ENCODE results near the gene ANKS3. TPM values are rescaled to one million over a fixed set of nuclear protein-coding genes. Genes with fewer than 3 reads are reported as not detected.

The ANKS3 gene
- total RNA-seq, 1 donor from 2014 or later: 28.6 TPM

DNA sequence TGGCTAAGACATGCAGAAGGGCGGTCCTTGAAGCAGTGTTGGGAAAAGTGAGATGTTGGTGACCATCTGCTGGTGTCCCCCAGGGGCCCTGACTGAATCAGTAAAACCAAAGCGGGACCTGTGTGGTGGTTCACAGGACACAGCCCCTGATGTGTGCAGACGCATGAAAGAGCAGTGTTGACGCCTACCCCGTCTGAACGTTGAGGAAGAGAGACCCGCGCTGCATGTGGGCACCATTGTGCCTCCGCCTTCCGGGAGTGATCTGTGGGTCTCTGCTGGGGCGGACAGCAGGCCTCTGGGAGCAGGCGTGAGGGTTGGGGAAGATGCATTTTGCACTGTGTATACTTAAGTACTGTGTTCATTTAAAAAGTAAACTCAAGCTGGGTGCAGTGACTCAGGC lies 77.8 kb downstream of the ANKS3 start:
- no peak for DNase-seq (ENCODE audit: low read depth)
- TF ChIP-seq, protein P1, sequence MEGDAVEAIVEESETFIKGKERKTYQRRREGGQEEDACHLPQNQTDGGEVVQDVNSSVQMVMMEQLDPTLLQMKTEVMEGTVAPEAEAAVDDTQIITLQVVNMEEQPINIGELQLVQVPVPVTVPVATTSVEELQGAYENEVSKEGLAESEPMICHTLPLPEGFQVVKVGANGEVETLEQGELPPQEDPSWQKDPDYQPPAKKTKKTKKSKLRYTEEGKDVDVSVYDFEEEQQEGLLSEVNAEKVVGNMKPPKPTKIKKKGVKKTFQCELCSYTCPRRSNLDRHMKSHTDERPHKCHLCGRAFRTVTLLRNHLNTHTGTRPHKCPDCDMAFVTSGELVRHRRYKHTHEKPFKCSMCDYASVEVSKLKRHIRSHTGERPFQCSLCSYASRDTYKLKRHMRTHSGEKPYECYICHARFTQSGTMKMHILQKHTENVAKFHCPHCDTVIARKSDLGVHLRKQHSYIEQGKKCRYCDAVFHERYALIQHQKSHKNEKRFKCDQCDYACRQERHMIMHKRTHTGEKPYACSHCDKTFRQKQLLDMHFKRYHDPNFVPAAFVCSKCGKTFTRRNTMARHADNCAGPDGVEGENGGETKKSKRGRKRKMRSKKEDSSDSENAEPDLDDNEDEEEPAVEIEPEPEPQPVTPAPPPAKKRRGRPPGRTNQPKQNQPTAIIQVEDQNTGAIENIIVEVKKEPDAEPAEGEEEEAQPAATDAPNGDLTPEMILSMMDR (IDR thresholded peaks at IDR 0.05; ENCODE audit: insufficient read depth, low read length, poor library complexity, severe bottlenecking): no peak
- H3K4me3 ChIP-seq (ENCODE audit: low read depth, low read length): no peak overlapping the region
- peaks cover 2% of the 10 kb centered on the region for H3K36me3 ChIP-seq (ENCODE audit: control insufficient read depth, insufficient read depth, low read length)
- H3K27me3 ChIP-seq (ENCODE audit: control insufficient read depth, insufficient read depth, low read length): no peaks in the 10 kb centered on the region

DNA sequence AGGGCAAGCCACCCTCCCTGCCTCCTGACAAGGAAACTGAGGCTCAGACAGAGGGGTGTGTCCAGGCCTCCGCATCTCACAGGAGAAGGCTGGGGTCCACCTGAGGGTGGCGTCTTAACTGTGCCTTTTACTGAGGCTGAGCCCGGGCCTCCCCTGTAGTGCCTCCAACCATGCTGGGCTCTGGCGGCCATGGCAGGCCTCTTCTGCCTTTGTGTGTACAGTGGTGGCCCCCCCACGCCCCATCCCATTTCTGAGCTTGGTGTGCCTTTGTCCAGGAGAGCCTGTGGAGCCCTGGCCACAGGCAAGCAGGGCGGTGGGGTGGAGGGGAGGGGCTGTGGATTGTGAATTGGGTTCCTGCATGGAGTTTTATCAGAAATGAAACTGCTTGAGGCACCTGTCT lies 78.3 kb downstream of the ANKS3 start:
- TF ChIP-seq, protein P1 (IDR thresholded peaks at IDR 0.05; ENCODE audit: insufficient read depth, low read length, poor library complexity, severe bottlenecking): no peak
- DNase-seq (ENCODE audit: low read depth): no peak
- H3K36me3 ChIP-seq (ENCODE audit: control insufficient read depth, insufficient read depth, low read length): peaks cover 2% of the 10 kb centered on the region

DNA sequence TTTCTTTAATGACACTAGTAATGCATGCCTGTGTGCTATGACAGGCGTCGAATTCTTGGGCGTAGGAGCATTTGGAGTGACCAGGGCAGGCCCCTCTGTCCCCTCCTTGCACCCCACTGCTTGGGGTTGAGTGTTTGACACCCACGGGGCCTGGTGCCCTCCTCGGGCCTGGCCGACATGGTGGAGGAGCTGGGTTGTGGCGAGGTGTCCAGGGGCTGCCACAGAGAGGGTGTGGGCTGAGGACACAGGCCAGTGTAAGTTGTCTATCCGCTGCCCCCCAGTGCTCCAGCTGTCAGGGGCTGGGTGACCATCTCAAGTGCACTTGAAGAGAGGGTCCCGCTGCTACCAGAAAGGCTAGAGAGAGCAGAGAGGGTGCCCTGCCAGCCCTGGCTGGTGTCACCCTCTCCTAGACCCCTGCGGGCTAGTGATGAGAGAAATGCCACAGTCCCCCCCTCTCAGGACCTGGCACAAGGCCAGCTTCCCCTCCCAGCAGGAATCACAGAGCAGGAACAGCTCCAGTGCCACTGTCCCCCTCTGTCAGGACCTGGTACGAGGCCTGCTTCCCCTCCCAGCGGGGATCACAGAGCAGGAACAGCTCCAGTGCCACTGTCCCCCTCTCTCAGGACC lies 79.0 kb downstream of the ANKS3 start:
- no peak overlapping the region for H3K4me3 ChIP-seq (ENCODE audit: low read depth, low read length)
- no peak for DNase-seq (ENCODE audit: low read depth)
- H3K36me3 ChIP-seq (ENCODE audit: control insufficient read depth, insufficient read depth, low read length): peaks cover 2% of the 10 kb centered on the region
- H3K27me3 ChIP-seq (ENCODE audit: control insufficient read depth, insufficient read depth, low read length): no peaks in the 10 kb centered on the region
- TF ChIP-seq, protein P1 (IDR thresholded peaks at IDR 0.05; ENCODE audit: insufficient read depth, low read length, poor library complexity, severe bottlenecking): no peak

More for the DNA sequence above, 78.3 kb downstream of the ANKS3 start:
- no peaks in the 10 kb centered on the region for H3K27me3 ChIP-seq (ENCODE audit: control insufficient read depth, insufficient read depth, low read length)
- no peak overlapping the region for H3K4me3 ChIP-seq (ENCODE audit: low read depth, low read length)

DNA sequence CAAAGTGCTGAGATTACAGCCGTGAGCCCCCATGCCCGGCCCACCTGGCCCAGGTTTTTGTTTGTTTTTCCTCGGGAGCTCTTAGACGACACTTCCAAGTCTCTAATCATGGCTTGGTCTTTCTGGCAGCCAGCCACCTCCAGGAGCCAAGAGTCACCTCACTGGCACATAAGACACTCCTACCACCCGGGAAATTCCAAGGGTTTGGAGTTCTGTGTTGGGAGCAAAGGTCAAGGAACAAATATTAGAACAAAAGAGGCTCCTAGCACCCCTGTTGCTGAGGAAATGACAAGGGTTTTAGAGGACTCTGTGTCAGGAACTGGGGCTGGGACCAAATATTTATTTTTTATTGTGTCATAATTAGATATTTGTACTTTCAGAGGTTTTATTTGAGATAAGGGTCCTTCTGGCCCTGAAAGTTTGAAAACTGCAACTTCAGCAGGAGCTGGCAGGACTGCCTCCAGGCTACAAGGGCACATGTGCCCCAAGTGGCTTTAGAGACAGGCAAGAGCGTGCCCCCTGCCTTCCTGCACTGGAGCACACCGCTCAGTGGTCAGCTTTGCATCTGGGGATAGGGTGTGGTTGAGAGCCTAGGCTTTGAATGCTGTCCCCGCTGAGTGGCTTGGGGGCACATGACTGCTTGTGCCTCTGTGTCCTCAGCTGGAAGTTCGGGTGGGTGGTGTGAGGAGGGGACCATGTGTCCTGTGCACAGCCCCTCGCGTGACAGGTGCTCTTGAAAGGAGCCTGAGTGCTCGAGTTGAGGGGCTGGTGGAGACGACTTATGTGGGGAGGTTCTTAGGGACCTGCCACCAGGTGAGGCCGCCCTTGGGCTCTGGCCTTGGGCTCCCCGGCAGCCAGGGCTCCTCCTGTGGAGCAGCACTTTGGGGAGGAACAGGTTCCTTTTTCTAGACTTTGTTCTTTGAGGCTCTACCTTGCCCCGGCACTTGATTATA lies 79.8 kb downstream of the ANKS3 start:
- peaks cover 2% of the 10 kb centered on the region for H3K36me3 ChIP-seq (ENCODE audit: control insufficient read depth, insufficient read depth, low read length)
- TF ChIP-seq, protein P1 (IDR thresholded peaks at IDR 0.05; ENCODE audit: insufficient read depth, low read length, poor library complexity, severe bottlenecking): no peak
- no peak for DNase-seq (ENCODE audit: low read depth)
- no peaks in the 10 kb centered on the region for H3K27me3 ChIP-seq (ENCODE audit: control insufficient read depth, insufficient read depth, low read length)
- no peak overlapping the region for H3K4me3 ChIP-seq (ENCODE audit: low read depth, low read length)

DNA sequence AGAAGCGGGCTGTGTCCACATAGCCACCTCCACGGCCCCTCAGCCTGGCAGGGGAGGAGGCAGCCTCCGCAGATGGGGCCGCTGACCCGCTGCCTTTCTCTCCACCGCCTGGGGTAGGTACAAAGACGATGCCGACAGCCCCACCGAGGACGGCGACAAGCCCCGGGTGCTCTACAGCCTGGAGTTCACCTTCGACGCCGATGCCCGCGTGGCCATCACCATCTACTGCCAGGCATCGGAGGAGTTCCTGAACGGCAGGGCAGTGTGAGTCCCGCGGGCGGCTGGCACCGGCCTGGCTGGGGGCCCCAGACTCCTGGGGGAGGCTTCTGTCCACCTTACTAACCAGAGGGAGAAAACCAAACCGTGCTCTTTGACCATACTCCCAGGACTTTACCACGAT lies 81.5 kb downstream of the ANKS3 start:
- H3K4me3 ChIP-seq (ENCODE audit: low read depth, low read length): no peak overlapping the region
- H3K27me3 ChIP-seq (ENCODE audit: control insufficient read depth, insufficient read depth, low read length): no peaks in the 10 kb centered on the region
- DNase-seq (ENCODE audit: low read depth): no peak
- peaks cover 2% of the 10 kb centered on the region for H3K36me3 ChIP-seq (ENCODE audit: control insufficient read depth, insufficient read depth, low read length)
- TF ChIP-seq, protein P1 (IDR thresholded peaks at IDR 0.05; ENCODE audit: insufficient read depth, low read length, poor library complexity, severe bottlenecking): no peak

Measured in kidney epithelial cell (primary cell).